ENCODE results near the gene C18orf54.
A peak's percentile ranks its signal among the peaks of the same experiment; 100 is the strongest.
"Not testable (repeated sequence)": the region's sequence is repeated elsewhere in the genome, so short reads cannot be mapped to it uniquely, and the experiment has no call there.

Gene C18orf54

GRCh38 chr18:54357660-54358494 lies at the start of gene C18orf54, which contains the start of gene STARD6:
Gene C18orf54 (plus strand): TSS chr18:54357906. CDS start chr18:54360573, 2,667 bp downstream.
Gene STARD6 (minus strand): TSS chr18:54357858. CDS start chr18:54354573, 3,285 bp downstream.
- DNase-seq (ENCODE audit: low read depth, low spot score) = peak; percentile 97

GRCh38 chr18:54309564-54309963 lies 48.1 kb upstream of the C18orf54 start:
- DNase-seq (ENCODE audit: low read depth, low spot score) = not testable (repeated sequence)

GRCh38 chr18:54316071-54316820 lies 41.5 kb upstream of the C18orf54 start:
- DNase-seq (ENCODE audit: low read depth, low spot score) = no peak

GRCh38 chr18:54323561-54323960 lies 34.1 kb upstream of the C18orf54 start:
- no peak for DNase-seq (ENCODE audit: low read depth, low spot score)

- no peak for DNase-seq (ENCODE audit: low read depth, low spot score)
These were observed 33.7 kb upstream of the C18orf54 start for GRCh38 chr18:54323970-54324369.

GRCh38 chr18:54327818-54328217 lies 29.9 kb upstream of the C18orf54 start:
- no peak for DNase-seq (ENCODE audit: low read depth, low spot score)

- DNase-seq (ENCODE audit: low read depth, low spot score) = no peak
These were observed 27.9 kb upstream of the C18orf54 start for GRCh38 chr18:54329787-54330186.

- no peak for DNase-seq (ENCODE audit: low read depth, low spot score)
These were observed 26.7 kb upstream of the C18orf54 start for GRCh38 chr18:54330768-54331548.

- DNase-seq (ENCODE audit: low read depth, low spot score) = no peak
These were observed 22.0 kb upstream of the C18orf54 start for GRCh38 chr18:54335638-54336173.

GRCh38 chr18:54338230-54338629 lies 19.5 kb upstream of the C18orf54 start:
- no peak for DNase-seq (ENCODE audit: low read depth, low spot score)

- no peak for DNase-seq (ENCODE audit: low read depth, low spot score)
These were observed 6.5 kb upstream of the C18orf54 start for GRCh38 chr18:54351186-54351585.

- no peak for DNase-seq (ENCODE audit: low read depth, low spot score)
These were observed 535 bp upstream of the C18orf54 start for GRCh38 chr18:54357082-54357659.

- no peak for DNase-seq (ENCODE audit: low read depth, low spot score)
These were observed 862 bp downstream of the C18orf54 start for GRCh38 chr18:54358495-54359040.

- peak; percentile 40 for DNase-seq (ENCODE audit: low read depth, low spot score)
These were observed 1.5 kb downstream of the C18orf54 start for GRCh38 chr18:54359233-54359632.

- DNase-seq (ENCODE audit: low read depth, low spot score) = peak; percentile 18
These were observed 2.7 kb downstream of the C18orf54 start for GRCh38 chr18:54360406-54360805.

GRCh38 chr18:54378057-54378456 lies 20.4 kb downstream of the C18orf54 start:
- DNase-seq (ENCODE audit: low read depth, low spot score) = no peak

- no peak for DNase-seq (ENCODE audit: low read depth, low spot score)
These were observed 23.9 kb downstream of the C18orf54 start for GRCh38 chr18:54381640-54382039.

GRCh38 chr18:54382076-54382475 lies 24.4 kb downstream of the C18orf54 start:
- no peak for DNase-seq (ENCODE audit: low read depth, low spot score)

GRCh38 chr18:54382733-54383252 lies 25.1 kb downstream of the C18orf54 start:
- DNase-seq (ENCODE audit: low read depth, low spot score) = no peak

GRCh38 chr18:54386043-54386442 lies 28.3 kb downstream of the C18orf54 start:
- DNase-seq (ENCODE audit: low read depth, low spot score) = no peak

All from astrocyte of the hippocampus (primary cell).